ENCODE measurements around the gene CA12. TPM values are rescaled to one million over a fixed set of nuclear protein-coding genes. Genes with fewer than 3 reads are reported as not detected.

Gene CA12
- total RNA-seq, 1 donor from 2014 or later = 0.97 TPM

DNA sequence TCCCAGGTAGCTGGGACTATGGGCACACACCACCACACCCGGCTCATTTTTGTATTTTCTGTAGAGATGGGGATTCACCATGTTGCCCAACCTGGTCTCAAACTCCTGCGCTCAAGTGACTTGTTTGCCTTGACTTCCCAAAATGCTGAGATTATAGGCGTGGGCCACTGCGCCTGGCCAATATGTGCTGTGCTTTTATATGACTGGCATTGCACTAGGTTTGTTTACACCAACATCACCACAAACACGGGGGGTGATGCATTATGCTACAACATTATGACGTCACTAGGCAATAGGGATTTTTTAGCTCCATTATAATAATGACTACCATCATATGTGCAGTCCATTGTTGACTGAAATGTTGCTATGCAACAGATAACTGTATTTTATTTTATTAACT lies 97.3 kb downstream of the CA12 start:
- Mint-ChIP-seq H3K9me3 (ENCODE audit: unreplicated experiment) (no peaks in the 10 kb centered on the region), H3K4me3 (ENCODE audit: unreplicated experiment) (no peak overlapping the region), H3K27ac (ENCODE audit: unreplicated experiment) (no peak overlapping the region), H3K36me3 (ENCODE audit: unreplicated experiment) (peaks cover 20% of the 10 kb centered on the region), H3K4me1 (ENCODE audit: unreplicated experiment) (peaks cover 5% of the 10 kb centered on the region), H3K27me3 (ENCODE audit: unreplicated experiment) (no peaks in the 10 kb centered on the region)
- peak; percentile 53 for DNase-seq (ENCODE audit: extremely low spot score, unreplicated experiment)
- TF ChIP-seq, protein P1, sequence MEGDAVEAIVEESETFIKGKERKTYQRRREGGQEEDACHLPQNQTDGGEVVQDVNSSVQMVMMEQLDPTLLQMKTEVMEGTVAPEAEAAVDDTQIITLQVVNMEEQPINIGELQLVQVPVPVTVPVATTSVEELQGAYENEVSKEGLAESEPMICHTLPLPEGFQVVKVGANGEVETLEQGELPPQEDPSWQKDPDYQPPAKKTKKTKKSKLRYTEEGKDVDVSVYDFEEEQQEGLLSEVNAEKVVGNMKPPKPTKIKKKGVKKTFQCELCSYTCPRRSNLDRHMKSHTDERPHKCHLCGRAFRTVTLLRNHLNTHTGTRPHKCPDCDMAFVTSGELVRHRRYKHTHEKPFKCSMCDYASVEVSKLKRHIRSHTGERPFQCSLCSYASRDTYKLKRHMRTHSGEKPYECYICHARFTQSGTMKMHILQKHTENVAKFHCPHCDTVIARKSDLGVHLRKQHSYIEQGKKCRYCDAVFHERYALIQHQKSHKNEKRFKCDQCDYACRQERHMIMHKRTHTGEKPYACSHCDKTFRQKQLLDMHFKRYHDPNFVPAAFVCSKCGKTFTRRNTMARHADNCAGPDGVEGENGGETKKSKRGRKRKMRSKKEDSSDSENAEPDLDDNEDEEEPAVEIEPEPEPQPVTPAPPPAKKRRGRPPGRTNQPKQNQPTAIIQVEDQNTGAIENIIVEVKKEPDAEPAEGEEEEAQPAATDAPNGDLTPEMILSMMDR (IDR thresholded peaks at IDR 0.05) = no peak

DNA sequence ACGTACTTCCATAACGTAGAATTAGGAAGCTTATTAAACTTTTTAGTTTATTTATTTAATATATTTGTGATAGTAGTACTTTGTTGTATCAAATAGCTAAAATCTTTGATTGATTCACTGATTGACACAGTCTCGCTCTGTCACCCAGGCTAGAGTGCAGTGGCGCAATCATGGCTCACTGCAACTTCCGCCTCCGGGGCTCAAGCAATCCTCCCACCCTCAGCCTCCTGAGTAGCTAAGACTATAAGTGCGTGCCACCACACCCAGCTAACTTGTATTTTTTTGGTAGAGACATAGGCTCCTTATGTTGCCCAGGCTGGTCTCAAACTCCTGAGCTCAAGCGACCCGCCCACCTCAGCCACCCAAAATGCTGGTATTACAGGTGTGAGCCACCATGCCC lies 98.5 kb downstream of the CA12 start:
- TF ChIP-seq, protein P1 (IDR thresholded peaks at IDR 0.05) = no peak
- no peak overlapping the region for H3K4me3 Mint-ChIP-seq (ENCODE audit: unreplicated experiment)
- no peaks in the 10 kb centered on the region for H3K27me3 Mint-ChIP-seq (ENCODE audit: unreplicated experiment)
- H3K27ac Mint-ChIP-seq (ENCODE audit: unreplicated experiment) = no peak overlapping the region
- H3K36me3 Mint-ChIP-seq (ENCODE audit: unreplicated experiment) = peaks cover 21% of the 10 kb centered on the region
- peaks cover 5% of the 10 kb centered on the region for H3K4me1 Mint-ChIP-seq (ENCODE audit: unreplicated experiment)
- no peak for DNase-seq (ENCODE audit: extremely low spot score, unreplicated experiment)
- H3K9me3 Mint-ChIP-seq (ENCODE audit: unreplicated experiment) = no peaks in the 10 kb centered on the region

DNA sequence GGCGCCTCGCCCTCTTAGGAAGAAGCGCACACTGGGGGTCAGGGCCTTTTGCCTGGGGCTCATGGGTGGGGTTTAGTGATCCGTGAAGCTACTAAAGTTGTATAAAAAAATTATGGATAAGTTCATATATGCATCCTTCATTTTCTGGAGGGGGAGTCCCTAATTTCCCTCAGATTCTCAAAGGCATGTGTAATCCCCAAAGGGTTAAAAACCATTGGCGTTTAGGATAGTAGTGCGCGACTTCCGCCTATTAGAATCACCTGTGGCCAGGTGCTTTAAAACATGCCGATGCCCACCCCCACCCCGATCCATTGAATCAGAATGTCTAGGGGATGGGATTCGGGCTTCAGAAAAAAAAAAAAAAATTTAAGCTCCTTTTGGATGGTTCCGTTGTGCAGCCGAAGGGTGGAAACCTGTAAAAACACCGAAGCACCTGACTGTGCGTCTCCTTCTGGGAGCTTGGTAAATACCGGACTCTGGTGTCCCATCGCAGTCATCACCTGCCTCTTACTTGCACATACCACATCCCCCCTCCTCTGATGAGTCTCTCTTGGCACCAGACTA lies 103.7 kb downstream of the CA12 start:
- H3K9me3 Mint-ChIP-seq (ENCODE audit: unreplicated experiment) = no peaks in the 10 kb centered on the region
- TF ChIP-seq, protein P1 (IDR thresholded peaks at IDR 0.05) = no peak
- H3K27me3 Mint-ChIP-seq (ENCODE audit: unreplicated experiment) = no peaks in the 10 kb centered on the region
- H3K27ac Mint-ChIP-seq (ENCODE audit: unreplicated experiment) = peak overlapping the region; percentile 47
- peaks cover 5% of the 10 kb centered on the region for H3K36me3 Mint-ChIP-seq (ENCODE audit: unreplicated experiment)
- peaks cover 22% of the 10 kb centered on the region for H3K4me1 Mint-ChIP-seq (ENCODE audit: unreplicated experiment)
- H3K4me3 Mint-ChIP-seq (ENCODE audit: unreplicated experiment) = peak overlapping the region; percentile 74
- no peak for DNase-seq (ENCODE audit: extremely low spot score, unreplicated experiment)

DNA sequence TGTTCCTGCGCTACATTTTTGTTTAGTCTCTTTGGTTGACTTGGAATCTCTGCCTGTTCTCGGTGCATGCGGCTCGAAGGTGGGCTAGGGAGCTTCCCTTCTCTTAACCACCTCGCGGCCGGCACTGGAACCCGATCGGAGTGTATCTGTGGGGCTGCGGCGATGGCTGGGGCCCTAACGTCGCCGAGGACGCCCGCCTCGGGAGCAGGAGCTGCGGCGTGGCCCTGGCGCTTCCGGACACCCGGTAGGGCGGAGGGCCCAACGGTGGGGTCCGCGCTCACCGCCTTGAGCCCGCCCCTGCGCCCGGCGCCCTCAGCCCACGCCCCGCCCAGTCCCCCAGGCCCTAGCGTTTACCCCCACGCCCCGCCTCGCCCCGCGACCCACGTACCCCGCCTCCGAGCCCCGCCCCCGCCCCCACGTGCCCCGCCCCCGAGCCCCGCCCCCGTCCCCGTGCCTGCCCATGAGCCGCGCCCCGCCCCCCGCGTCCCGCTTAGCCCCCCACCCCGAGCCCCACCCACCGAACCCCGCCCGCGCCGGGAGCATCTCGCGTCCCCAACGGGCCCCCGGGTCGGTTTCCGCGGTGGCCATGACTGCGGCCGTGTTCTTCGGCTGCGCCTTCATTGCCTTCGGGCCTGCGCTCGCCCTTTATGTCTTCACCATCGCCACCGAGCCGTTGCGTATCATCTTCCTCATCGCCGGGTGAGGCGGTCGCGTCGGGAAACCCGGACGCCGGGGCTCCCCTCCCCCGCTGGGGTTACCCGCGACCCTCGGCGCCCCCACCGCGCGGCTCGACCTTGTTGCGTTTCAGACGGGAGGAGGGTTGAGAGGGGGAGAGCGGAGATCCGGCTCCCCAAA lies 104.4 kb downstream of the CA12 start, which contains the start of gene APH1B:
APH1B (plus strand) TSS at position 568 of the 855 bp plus-strand sequence; CDS start at position 587, 19 bp downstream.
- TF ChIP-seq, protein P1 (IDR thresholded peaks at IDR 0.05) = peak; percentile 18
- Mint-ChIP-seq H3K4me1 (ENCODE audit: unreplicated experiment) (peaks cover 22% of the 10 kb centered on the region), H3K27me3 (ENCODE audit: unreplicated experiment) (no peaks in the 10 kb centered on the region), H3K27ac (ENCODE audit: unreplicated experiment) (peak within 1 kb of the TSS; percentile 92), H3K36me3 (ENCODE audit: unreplicated experiment) (peaks cover 5% of the 10 kb centered on the region), H3K9me3 (ENCODE audit: unreplicated experiment) (no peaks in the 10 kb centered on the region), H3K4me3 (ENCODE audit: unreplicated experiment) (peak within 1 kb of the TSS; percentile 87)
- peak; percentile 91 for DNase-seq (ENCODE audit: extremely low spot score, unreplicated experiment)

Data from osteocyte (in vitro differentiated cells).